Pancreas (tissue), 10 donors: ENCODE measurements around the gene DBP. TPM values are rescaled to one million over a fixed set of nuclear protein-coding genes. Genes with fewer than 3 reads are reported as not detected.

ENCODE experiments used
- ATAC-seq, 4 donors: fragments of 200-7000 bp; cut with Tn5 transposase; one replicate each; pipeline versions ENCODE4 v1.8.0 to v1.9.1; 2020; ENCODE audit warnings: mild to moderate bottlenecking in 4 of 4, moderate library complexity in 4 of 4
- DNase-seq, 6 donors: peaks; one replicate each; pipeline ENCODE4 v3.0.0-alpha.2; 2020
- FAIRE-seq: peaks from 2 replicates; lab custom pipeline; 2012; peaks lifted over from hg19 to GRCh38; lab: Jason Lieb, UNC
- H3K27ac ChIP-seq, 4 donors: fragments of 200-600 bp; sonication (generic); 1 replicate in 3 of 4; 2 replicates in 1 of 4; pipeline versions ENCODE4 v1.5.0 to v1.8.0; 2020
- H3K27me3 ChIP-seq, 4 donors: fragments of 200-600 bp; one replicate each; pipeline ENCODE4 v1.8.0; 2021
- H3K36me3 ChIP-seq, 3 donors: fragments of 200-600 bp; sonication (generic) in 1 of 3; one replicate each; pipeline versions ENCODE4 v1.5.0 to v1.8.0; 2020 to 2021
- H3K4me1 ChIP-seq, 3 donors: fragments of 200-600 bp; one replicate each; pipeline ENCODE4 v1.8.0; 2021
- H3K4me3 ChIP-seq, 4 donors: fragments of 200-600 bp; sonication (generic) in 2 of 4; one replicate each; pipeline versions ENCODE4 v1.5.0 to v1.8.0; 2020 to 2021
- H3K9me3 ChIP-seq, 4 donors: fragments of 200-600 bp; one replicate each; pipeline ENCODE4 v1.8.0; 2021
- WGBS, 2 donors: extraction: QIAGEN DNeasy Blood & Tissue Kit; methylation state at CpG; one replicate each; pipeline ENCODE4 v1.1.7; 2013; 5-methylcytosine and 5-hydroxymethylcytosine counted together
- intact Hi-C, 3 donors: fragments of 100-400 bp; cut with DNase I; formaldehyde crosslinking; loops; one replicate each; pipeline versions ENCODE4 v1.11.1 to v1.14.2; 2022
- polyA plus RNA-seq, 2 donors: library from polyadenylated mRNA; stranded (reverse); fragments of 200-250 nt; gene quantifications; one replicate each; pipeline ENCODE4 v1.2.3, GENCODE V29; 2013
- total RNA-seq, 6 donors: library from RNA; stranded (reverse); fragmentation: NEBNext Ultra II Directional in 4 of 6; extraction: Animal tissue kit (Norgen Biotek cat#: 25700) in 4 of 6; gene quantifications; one replicate each; pipeline versions ENCODE4 v1.2.1 to v1.2.4, GENCODE V29; 2021 to 2023
- TF ChIP-seq, protein P1 (sequence below), 4 donors: fragments of 200-600 bp; sonication (generic) in 3 of 4; IDR thresholded peaks; one replicate each; pipeline versions ENCODE4 v1.5.0 to v1.8.0; 2021; ENCODE audit warnings: antibody characterized with exemption in 4 of 4
- donor health status: healthy with polysubstance abuse.
- donor health status: DM: no; HTN: no; CAD: no; lungs with moderate emphysema.
- donor health status: DM: no; HTN: no; CAD: no.
- donor health status: control.
- donor health status: control.
- donor health status: Bipolar disorder and iron deficiency.
- donor health status: DM: yes; HTN: yes; CAD: no.
- donor health status: DM: no; HTN: no; CAD: no.
- donor health status: DM: no; HTN: no; CAD: no.
- donor health status: DM: yes; HTN: yes; CAD: no.

Gene DBP
- total and polyA plus RNA-seq, 8 donors, result 3.3 to 11.4 (median 6.5) TPM

DNA sequence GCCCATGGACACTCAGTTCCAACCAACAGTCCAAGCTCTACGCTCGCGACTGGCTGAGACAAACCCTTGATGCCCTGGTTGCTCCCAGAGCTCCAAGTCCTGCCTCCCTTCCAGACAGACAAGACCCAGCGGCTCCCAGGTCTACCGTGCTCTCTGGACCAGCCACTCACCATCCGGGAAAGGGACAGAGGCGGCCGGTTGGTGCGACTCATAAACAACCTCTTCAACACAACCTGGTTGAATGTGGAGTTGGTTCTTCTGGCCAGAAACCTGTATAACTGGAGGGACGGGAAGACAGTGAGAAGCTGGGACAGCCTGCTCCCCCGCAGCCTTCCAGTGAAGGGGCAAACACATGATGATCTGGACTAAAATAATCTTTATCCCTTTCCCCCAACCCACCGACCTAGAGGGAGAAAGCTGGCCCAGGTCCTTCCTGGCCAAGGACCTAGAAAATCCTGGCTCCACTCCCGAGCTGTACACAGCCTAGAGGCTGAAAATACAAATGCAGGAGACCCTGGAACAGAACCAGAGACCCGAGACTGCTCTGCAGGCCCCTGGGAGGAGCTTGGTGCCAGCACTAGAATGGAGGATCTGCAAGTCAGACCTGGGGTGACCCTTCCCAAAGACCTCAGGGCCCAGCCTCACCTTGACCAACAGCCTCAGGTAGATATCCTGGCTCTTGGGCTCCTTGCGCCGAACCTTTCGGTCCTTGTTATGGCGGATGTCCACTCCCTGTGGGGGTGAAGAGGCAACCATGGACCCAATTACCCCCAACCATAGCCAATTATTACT lies 19.8 kb downstream of the DBP start:
- DNase-seq (peak in 4 of 6 donors; percentile 35 to 60 (median 48)), FAIRE-seq (no peak), ATAC-seq (no peak)
- peaks cover 0 to 24% (median 22%) of the 10 kb centered on the region in 3 donors for H3K36me3 ChIP-seq
- intact Hi-C loops, result no loop called here
- H3K27ac ChIP-seq, result no peak overlapping the region
- no peaks in the 10 kb centered on the region for H3K27me3 ChIP-seq
- 38 to 45% methylated on average over 18 of the region's 18 CpGs for WGBS, 2 donors
- H3K9me3 ChIP-seq, result no peaks in the 10 kb centered on the region
- TF ChIP-seq, protein P1, sequence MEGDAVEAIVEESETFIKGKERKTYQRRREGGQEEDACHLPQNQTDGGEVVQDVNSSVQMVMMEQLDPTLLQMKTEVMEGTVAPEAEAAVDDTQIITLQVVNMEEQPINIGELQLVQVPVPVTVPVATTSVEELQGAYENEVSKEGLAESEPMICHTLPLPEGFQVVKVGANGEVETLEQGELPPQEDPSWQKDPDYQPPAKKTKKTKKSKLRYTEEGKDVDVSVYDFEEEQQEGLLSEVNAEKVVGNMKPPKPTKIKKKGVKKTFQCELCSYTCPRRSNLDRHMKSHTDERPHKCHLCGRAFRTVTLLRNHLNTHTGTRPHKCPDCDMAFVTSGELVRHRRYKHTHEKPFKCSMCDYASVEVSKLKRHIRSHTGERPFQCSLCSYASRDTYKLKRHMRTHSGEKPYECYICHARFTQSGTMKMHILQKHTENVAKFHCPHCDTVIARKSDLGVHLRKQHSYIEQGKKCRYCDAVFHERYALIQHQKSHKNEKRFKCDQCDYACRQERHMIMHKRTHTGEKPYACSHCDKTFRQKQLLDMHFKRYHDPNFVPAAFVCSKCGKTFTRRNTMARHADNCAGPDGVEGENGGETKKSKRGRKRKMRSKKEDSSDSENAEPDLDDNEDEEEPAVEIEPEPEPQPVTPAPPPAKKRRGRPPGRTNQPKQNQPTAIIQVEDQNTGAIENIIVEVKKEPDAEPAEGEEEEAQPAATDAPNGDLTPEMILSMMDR (IDR thresholded peaks at IDR 0.05), result no peak
- peak overlapping the region; percentile 63 to 93 (median 76) for H3K4me3 ChIP-seq
- peaks cover 8 to 22% (median 12%) of the 10 kb centered on the region in 3 donors for H3K4me1 ChIP-seq

DNA sequence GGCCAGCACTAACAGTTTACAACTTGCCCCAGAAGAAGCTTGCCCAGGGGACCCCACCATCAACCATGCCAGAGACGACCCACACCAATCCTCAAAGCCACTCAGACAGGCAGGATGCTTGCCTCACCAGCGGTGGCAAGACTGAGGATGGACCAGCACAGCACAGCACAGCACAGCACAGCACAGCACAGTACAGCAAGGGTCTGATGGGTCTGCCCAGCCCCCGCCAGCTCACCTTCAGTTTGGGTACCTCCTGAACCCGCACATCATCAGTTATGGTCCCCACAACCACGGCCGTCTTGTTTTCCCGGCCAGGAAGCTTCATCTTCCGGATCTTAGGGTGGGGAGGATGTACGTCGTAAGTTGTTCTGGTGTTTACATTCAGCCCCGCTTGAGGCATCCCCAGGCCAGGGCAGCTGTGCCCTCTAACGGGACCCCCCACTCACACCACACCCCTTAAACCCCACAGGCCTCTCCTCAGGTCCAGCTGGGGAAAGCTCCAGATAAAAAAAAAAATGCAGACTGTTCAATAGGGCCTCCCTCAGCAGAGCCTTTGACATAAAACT lies 20.6 kb downstream of the DBP start:
- FAIRE-seq (no peak), ATAC-seq (no peak), DNase-seq (peak in 2 of 6 donors; percentile 40 to 71)
- Histone ChIP-seq H3K9me3 (no peaks in the 10 kb centered on the region), H3K4me1 (peaks cover 8 to 22% (median 12%) of the 10 kb centered on the region in 3 donors), H3K27me3 (no peaks in the 10 kb centered on the region), H3K4me3 (peak overlapping the region in 1 of 4 donors; percentile 68), H3K36me3 (peaks cover 0 to 24% (median 22%) of the 10 kb centered on the region in 3 donors), H3K27ac (no peak overlapping the region)
- WGBS, 2 donors, result 75 to 76% methylated on average over 12 of the region's 12 CpGs
- TF ChIP-seq, protein P1 (IDR thresholded peaks at IDR 0.05), result no peak
- intact Hi-C loops, result no loop called here

DNA sequence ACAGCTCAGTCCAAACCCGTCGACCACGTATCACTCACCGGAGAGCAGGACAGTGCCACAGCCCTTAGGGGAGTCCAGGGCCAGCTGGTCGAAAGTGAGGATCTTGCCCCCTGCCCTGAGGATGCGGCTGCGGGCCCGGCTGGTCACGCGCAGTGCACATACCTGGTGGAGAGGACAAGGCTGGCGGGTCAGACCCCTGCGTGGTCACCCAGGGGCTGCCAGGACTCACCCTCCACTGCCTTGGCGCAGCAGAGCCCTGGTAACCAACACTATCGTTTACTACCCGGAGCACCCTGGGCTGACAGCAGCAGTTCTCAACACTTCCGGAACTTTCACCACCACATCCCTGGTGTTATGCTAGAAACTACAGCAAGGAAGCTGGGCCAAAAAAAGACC lies 21.1 kb downstream of the DBP start:
- ATAC-seq (no peak), DNase-seq (peak in 2 of 6 donors; percentile 36 to 48), FAIRE-seq (no peak)
- Histone ChIP-seq H3K27me3 (no peaks in the 10 kb centered on the region), H3K36me3 (peaks cover 0 to 24% (median 22%) of the 10 kb centered on the region in 3 donors), H3K4me1 (peaks cover 8 to 22% (median 12%) of the 10 kb centered on the region in 3 donors), H3K4me3 (no peak overlapping the region), H3K27ac (no peak overlapping the region), H3K9me3 (no peaks in the 10 kb centered on the region)
- intact Hi-C loops, result no loop called here
- TF ChIP-seq, protein P1 (IDR thresholded peaks at IDR 0.05), result no peak
- 79 to 85% methylated on average over 15 to 16 of the region's 16 CpGs for WGBS, 2 donors

DNA sequence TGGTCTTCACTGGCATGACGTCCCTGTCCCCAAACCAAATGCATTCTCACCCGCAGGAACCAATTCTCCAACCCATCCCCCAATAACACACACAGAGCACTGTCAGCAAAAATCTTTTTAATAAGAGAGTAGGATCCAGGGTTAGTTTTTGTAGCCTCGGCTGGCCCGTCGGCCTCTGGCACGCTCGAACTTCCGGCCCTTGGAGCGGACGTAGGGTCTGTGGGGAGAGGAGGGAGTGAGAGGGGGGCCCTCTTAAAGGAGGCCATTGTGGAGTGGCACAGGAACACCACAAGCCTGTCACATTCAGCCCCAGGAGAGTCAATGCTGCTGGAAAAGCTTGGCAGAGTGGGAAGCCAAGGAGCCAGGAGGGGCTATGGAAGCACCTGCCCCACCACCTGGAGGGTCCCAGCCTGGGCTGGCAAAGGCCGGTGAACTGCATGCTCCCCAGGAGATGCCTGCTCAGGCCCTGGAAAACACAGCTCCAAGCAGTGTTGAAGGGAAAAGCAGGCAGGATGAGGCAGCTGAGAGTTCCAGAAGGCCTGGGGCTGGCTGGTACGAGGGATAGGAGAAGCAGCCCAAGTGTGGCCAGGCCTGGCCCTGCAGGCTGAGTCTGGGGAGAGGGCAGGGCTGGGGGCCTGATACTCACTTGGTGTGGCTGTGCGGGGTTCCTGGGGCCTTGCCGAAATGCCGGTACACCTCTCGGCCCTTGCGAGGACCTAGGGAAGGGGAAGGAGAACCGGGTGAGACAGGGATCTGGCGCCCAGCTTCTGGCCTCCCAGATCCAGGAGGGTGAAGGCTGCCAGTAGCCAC lies 21.7 kb downstream of the DBP start:
- intact Hi-C loops, result no loop called here
- H3K4me1 ChIP-seq, result peaks cover 8 to 22% (median 12%) of the 10 kb centered on the region in 3 donors
- TF ChIP-seq, protein P1 (IDR thresholded peaks at IDR 0.05), result no peak
- ATAC-seq, result no peak
- peak in 1 of 6 donors; percentile 80 for DNase-seq
- WGBS, 2 donors, result 81% methylated on average over 19 of the region's 19 CpGs
- no peaks in the 10 kb centered on the region for H3K27me3 ChIP-seq
- H3K4me3 ChIP-seq, result no peak overlapping the region
- peak overlapping the region in 1 of 4 donors; percentile 15 for H3K27ac ChIP-seq
- H3K9me3 ChIP-seq, result no peaks in the 10 kb centered on the region
- H3K36me3 ChIP-seq, result peaks cover 0 to 24% (median 22%) of the 10 kb centered on the region in 3 donors
- FAIRE-seq, result no peak
